Stimulated activated naive CD8-positive, alpha-beta T cell treated with anti-CD3 and anti-CD28 coated beads, Interleukin-15, Interleukin-2, amounts not matched to agents 100 U/mL and 50 U/mL, for 24 hours (primary cell): ENCODE measurements around the gene KDSR.

Experiments used
- ATAC-seq: fragments of 150-1000 bp; cut with Tn5 transposase; one replicate; pipeline ENCODE4 v1.10.0; 2021
- DNase-seq: peaks from one replicate; pipeline ENCODE4 v3.0.0; 2021

Gene KDSR

DNA sequence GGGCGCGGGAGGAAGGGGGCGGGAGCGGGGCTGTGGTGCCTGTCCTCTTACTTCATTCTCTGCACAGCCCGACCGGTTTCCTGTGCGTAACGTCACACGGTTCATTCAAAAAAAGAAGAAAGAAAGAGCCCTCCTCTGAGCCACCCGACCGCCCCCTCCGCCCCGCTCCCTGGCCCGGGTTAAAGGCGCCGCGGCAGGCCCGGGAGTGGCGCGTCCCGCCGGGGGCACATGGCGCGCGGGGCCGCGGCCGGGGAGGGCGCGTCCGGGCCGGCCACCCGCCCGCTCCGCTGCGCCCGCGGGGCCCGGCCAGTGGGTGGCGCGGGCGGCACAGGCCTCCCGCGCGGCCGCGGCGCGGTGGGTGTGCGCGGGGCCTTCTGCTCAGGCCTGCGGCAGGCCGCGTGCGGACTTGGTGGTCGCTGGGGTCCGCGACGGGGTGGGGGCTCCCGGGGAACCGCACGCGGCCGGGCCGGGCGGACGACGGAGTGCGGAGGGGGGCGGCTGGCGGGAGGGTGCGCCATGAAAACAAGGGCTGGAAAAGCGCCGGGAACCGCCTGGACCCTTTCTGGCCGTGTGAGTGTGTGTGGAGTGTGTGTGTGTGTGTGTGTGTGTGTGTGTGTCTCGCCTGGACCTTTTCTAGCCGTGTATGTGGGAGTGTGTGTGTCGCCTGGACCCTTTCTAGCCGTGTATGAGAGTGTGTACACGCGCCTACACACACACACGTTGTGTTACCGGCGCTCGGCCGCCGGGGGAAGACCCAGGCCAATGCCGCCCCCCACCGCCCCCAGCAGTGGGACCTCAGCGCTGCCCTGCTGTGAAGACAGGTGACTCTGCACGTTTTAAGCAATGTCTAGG is 46.7 kb downstream of the KDSR start:
- ATAC-seq (peak; percentile 75), DNase-seq (peak; percentile 83)

DNA sequence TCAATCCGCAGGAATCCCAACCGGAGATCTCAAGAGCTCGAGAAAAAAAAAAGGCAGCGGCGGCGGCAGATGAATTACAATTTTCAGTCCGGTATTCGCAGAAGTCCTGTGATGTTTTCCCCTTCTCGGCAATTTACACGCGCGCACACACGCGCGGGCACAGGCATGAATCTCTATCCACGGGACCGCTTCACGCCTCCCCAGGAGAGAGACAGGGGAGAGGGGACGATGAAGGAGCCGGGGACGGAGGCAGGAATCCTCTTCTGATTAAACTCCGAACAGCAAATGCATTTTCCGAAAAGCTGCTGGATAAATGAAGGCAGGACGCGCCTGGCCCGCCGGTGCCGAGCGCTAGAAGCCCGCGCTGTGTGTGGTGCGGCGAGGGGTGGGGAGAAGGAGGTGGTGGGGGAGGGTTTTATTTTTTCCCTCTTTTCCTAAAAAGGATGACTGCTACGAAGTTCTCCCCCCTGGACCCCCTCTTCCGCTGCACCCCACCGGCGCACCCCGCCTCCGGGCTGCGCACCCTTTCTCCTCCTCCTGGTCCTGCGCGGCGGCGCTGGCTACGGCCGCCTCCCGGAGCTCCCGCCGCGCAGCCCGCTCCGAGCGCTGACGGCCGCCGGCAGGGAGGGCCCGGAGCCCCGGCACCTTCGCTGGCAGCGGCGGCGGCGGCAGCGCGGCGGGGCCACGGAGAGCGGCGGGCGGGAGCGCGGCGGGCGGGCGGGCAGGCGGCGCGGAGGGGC is 47.5 kb downstream of the KDSR start, which contains the start of gene BCL2:
TSS of gene BCL2 (minus strand) at position 387 of the 740 bp plus-strand sequence.
- ATAC-seq (peak; percentile 29), DNase-seq (no peak)

DNA sequence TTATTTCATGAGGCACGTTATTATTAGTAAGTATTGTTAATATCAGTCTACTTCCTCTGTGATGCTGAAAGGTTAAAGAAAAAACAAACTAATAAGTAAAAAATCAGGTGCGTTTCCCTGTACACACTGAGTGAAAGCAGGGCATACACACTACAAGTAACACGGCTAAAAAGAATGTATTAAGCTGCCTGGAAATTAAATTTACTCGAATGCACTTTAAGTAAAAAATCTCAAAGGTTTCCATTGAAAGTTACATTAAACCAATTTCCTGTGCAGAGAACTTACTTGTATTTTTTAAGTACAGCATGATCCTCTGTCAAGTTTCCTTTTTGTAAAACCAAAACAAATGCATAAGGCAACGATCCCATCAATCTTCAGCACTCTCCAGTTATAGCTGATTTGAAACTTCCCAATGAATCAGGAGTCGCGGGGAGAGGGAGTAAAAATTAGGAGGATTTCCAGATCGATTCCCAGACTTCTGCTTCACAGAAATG is 48.1 kb downstream of the KDSR start:
- DNase-seq (no peak), ATAC-seq (no peak)

DNA sequence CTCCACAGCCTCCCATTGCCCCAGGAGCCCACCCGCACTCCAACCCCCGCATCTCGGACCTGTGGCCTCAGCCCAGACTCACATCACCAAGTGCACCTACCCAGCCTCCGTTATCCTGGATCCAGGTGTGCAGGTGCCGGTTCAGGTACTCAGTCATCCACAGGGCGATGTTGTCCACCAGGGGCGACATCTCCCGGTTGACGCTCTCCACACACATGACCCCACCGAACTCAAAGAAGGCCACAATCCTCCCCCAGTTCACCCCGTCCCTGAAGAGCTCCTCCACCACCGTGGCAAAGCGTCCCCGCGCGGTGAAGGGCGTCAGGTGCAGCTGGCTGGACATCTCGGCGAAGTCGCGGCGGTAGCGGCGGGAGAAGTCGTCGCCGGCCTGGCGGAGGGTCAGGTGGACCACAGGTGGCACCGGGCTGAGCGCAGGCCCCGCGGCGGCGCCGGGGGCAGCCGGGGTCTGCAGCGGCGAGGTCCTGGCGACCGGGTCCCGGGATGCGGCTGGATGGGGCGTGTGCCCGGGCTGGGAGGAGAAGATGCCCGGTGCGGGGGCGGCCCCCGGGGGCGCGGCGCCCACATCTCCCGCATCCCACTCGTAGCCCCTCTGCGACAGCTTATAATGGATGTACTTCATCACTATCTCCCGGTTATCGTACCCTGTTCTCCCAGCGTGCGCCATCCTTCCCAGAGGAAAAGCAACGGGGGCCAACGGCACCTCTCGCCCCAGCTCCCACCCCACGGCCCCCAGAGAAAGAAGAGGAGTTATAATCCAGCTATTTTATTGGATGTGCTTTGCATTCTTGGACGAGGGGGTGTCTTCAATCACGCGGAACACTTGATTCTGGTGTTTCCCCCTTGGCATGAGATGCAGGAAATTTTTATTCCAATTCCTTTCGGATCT is 48.8 kb downstream of the KDSR start:
- DNase-seq (peak; percentile 89), ATAC-seq (peak; percentile 69)

DNA sequence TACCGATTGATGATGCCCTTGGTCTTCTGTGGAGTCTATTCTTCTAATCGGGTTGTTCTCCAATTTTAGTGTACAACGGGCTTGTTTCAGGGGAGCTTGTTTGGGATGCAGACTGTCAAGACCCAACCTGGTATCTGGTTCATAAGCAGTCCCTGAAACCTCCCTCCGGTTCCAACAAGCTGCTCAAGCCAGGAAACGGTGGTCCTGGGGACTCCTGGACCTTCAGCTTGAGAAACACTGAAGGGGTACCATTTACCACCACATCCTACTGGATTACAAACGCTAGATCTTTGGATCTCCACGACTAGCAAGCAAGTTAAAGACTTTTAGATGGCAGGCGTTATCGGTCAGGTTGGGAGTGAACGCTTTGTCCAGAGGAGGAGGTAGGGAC is 49.5 kb downstream of the KDSR start:
- ATAC-seq (no peak), DNase-seq (no peak)

DNA sequence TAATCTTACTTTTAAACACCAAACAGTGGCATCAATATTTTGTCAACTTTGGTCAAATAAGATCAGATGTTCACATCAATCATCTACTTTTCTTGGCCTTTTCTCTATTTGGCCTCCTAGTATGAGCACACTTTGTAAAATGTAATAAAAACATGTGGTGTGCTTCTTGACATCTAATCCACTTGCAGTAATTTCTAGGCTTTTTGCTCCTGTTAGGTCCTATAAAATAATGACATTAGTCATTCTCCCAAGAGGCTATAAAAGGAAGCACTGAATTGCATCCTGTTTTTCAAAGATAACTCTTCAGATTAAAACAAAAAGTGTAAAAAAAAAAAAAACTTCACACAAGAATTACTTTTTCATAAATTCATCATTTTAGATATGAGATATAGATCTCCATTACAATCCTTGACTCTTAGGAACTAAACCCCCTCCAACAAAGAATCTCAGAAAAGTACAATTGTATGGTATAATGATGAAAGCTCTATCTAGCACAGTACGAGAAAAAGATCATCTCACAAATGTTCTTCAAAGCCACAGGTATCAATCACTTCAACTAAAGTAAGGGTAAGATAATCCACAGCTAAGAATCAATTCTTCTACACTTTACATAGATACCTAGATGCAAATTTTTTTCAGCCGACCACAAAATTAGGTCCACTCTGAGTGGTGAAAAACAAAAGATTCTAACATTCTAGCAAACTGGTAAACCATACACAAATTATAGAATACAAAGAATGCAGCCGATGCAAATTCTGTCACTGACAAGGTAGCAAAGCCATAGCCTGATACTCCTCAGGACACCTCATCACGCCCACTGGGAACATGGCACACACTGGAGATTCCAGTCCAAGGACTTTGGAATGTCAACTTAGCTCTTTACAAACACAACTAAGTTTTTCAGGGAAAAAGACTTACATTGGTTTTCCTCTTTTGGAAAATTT is 50.1 kb downstream of the KDSR start:
- no peak for DNase-seq
- no peak for ATAC-seq

DNA sequence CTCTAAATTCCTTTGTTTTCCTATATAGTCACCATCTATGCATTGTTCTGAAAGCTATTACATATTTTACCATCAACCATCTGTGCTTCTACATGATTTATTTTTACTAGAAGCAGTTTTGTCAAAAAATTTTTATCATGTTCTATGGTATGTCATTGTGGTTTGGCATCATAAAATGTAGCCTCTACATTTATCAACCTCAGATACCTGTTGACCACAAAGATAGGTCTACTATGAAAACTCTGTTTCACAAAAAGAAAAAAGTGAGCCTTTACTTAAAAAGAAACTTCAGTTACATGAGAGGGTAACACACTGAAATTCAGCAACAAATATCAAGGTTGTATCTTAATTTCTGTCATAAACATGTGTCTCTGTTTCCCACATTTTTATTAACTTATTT is 51.1 kb downstream of the KDSR start:
- DNase-seq (no peak), ATAC-seq (no peak)

DNA sequence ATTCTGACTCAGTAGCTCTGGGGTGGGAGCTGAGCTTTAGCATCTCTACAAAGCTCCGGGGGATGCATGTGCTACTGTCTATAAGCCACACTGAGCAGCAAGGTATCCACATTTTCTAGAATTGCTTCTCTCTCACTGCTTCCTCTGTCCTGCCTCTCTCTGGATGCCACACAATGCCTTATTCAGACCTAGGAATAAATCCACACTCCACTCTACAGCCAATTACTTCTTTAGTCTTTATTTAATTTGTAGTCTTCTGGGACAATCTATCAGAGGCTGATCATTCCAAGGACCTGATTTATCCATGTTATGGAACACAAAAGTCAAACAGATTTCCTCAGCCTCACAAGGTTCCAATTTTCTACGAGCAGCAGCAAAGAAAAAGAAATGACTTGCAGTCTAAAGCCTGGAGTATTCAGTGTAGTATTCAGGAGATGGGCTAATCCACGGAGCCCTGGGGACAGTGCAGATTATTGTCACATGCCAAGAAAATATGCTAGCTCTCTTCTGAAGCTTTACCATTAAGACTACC is 51.8 kb downstream of the KDSR start:
- ATAC-seq, result peak; percentile 45

DNA sequence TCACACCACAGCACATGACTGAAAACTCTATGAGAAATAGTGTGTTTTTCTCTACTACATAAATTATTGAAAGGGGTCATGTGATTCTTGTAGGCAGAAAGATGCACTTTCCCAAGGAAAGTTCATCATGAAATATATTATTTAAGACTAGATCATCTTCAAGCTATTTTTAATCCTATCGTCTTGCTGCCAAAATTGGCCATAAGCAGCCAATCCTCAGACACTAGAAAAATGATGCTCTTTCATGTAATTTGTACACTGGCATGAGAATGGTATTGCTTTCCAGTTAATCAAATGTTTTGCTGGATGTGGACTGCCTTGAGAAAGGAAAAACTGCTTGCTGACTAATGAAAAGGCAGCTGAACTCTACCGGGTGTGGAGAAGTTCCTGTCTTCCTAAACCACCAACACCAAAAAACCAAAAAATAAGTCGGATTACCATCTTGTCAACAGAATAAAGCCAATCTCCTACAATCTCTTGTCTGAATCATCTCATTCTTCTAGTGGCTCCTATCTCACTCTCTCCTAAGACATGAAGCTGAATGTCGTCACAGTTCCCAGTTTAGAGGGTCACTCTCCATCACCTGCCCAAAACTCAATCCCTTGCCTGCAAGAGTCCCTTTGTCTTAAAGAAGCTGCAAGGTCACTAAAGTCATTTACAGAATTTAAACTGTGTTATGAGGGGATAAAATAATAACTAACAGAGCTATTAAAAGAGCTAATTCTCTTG is 52.8 kb downstream of the KDSR start:
- ATAC-seq, result no peak
- no peak for DNase-seq

More for the DNA sequence above, 51.8 kb downstream of the KDSR start:
- DNase-seq, result no peak

DNA sequence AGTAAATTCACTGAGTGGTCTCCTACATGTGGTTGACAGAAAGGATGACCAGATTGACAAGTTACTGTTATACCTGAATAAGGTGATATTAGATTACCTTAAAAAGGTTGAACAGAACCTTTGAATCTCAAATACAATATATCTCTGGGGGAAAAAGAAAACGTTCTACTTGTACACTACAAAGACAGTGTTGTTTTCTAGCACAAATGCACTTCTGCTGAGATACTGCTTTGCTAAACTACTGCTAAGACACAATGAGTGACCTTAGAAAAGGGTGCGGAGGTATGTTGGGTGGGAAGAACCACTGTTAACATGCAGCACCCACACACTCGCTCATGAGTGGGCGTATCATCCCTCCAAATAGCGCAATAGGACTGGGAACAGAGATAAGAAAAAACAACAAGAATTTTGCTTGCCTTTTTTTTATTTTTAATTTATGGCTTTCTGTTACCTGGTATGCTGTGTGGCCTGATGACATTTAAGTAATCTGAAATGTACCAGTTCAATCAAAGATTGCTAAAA is 53.5 kb downstream of the KDSR start:
- DNase-seq (no peak), ATAC-seq (no peak)

DNA sequence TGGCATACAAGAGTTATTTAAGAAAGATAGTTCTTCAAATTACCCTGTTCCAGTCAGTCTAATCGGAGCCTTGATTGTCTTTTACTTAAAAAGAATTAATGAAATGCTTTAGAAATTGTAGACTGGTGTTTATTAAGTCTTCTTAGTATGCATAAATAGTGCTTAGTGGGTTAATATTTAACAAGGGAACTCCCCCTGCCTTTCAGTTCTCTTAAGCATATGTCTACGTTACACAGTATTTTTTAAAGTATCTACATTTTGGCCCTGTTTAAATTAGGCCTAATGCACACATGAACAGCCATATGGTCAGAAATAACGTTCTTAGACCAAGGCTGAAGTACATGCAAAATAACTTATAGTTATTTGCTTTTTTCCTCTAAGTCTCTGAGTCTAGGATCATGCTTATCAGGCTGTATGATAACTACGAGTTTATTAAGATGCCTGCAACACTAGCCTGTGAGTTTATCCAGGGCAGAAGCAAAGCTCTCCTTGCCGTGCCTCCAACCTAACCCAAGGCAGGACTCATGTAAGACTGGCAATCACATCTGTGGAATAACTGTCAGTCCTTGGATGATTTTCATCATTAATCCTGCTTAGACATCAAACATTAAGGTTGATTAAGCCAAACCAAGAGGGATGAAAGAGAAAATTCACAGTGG is 54.1 kb downstream of the KDSR start:
- ATAC-seq (no peak), DNase-seq (no peak)

DNA sequence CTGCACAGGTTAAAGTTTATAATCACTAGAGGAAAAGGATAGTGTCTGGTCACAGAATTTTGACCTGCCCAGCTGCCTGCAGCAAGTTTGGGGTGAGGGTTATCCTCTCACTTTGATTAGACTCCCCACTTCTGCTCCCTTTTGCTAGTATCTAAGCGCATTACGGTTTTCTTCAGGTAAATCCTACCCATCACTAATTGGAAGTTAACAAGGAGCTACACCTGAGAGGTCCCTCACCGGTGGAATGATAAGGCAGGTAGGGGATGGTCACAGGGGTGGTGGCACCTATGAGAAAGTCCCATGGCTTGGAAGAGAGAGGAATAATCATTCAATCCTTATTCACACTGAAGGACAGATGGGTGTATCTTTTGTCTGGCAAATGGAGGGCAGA is 55.0 kb downstream of the KDSR start:
- ATAC-seq, result no peak
- no peak for DNase-seq

DNA sequence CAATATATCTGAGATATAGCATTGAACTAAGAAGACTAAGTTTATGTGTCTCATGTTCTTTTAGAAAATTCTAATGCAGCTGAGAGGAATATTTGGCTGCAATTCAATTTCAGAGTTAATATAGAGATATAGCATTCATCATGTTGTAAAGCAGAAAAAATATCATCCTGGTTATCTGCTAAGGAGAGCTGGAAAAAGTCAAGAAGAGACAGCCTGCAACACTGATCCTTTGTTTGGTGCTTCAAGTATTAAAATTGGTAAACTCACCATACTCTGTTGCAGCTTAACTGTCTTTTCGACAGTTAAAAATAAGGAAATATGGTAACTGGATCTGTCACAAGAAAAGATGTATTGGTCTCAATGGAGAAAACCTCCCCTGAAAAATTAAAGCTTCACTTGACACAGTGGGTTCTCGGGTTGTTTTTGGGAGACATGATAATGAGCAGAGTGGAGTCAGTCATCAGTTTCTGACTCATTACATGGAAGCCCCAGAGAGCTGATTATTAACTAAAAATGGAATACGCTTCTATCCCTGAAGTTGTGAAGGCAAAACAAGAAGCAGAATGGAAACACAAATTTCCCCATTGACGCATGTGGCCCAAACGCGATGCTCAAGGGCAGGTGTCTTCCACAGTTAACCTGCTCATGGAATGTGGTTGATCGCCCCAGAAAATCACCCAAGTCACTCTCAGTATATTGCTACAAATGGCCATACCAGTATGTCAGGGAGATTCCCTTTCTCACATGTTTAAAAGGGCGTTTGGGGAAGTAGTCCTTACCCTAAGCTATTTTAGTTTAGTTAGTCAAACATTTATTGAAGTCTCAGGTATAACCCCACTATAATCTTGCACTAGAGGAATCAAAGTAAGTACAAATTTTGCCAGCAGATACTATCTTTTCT is 55.6 kb downstream of the KDSR start:
- ATAC-seq (peak; percentile 55), DNase-seq (no peak)

DNA sequence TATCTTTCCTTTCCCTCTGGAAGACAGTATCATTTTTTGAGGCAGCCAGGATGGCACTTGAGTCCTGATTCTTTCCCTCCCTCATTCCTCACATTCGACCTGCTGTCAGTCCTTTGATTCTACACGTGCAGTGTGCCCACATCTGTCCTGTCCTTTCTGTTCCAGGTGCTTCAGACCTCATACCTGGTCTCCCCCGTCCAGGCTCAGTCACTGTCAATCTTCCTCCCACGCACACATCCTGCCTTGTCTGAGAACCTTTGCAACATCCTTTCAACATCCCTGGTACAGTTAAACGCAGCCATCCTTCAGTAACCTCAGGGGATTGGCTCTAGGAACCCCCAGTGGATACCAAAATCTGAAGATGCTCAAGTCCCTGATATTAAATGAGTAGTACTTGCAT is 57.6 kb downstream of the KDSR start:
- DNase-seq, result peak; percentile 37
- peak; percentile 37 for ATAC-seq

DNA sequence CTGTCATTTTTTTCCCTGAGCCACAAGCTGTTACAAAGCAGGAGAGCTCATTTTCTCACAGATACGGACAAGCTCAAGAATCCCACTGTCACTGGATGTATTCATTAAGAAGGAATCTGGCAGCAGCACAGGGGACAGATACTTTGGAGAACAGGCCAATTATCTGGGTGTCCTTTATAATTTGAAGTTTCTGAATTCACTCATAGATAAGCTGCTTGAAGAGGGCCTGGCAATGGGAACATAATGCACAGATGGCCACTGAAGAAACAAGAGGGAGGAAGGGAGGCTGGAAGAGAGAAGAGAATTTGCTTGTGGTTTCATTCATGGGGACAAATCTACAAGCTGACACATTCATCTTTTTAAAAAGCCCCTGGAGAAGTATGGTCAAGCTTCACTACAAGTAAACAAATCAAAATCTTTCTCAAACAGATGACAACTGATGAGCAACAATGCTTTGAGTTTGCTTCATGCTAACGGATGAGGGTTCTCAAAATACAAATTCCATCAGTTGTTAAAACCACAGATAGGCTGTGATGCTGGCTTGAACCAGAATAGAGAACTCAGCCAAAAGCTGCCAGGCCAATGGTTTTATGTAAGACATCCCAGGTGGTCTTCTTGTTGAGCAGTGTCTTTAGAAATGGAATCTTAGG is 59.3 kb downstream of the KDSR start:
- ATAC-seq, result no peak
- DNase-seq, result no peak

DNA sequence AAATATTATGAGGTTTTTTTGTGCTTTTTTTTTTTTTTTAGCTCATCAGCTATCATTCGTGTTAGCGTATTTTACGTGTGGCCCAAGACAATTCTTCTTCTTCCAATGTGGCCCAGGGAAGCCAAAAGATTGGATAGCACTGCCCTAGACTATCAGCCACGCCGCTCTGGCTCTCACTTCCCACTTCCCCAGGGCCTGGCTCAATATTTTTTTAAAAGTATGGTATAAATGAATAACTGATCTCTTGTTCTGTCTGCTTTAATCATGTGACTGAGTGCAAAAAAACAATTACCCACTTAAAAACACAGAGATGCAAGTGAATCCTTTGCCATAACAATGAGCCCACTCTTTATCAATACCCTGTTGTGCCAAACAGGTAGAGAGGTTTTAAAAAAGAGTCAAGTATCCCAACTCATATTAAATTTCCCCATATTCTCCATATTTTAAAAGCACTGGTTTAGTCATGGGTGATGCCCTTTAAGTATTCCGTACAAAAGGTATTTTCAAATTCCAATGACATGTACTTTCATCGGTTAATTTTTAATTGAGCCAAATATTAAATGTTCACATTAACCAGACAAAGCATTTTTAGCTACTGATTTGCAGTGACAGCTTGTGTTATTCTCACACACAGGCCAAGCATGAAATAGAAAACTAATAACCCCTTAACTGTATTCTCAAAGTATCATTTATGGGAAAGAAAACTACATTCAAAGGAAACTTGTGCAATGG is 60.0 kb downstream of the KDSR start:
- no peak for ATAC-seq
- no peak for DNase-seq

DNA sequence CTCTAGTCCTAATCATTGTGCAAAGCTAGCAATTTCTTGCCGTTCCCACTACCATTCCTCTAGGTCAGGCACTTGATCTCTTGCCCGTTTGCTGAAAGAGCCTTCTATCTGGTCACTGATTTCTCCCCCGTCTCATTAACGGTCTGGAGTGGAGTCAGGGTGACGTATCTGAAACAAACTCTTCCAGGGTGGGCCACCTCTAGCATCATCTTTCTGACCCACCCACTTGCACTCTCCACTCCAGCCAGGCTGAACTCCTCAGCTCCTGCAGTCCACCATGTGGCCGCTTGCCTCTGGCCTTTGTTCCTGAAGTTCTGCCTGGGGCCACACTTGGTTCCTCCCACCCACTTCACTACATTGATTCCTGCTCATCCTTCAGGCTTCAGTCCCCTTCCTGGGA is 60.8 kb downstream of the KDSR start:
- ATAC-seq (no peak), DNase-seq (no peak)
